Omental fat pad (tissue), 4 donors: ENCODE results near the gene MPHOSPH9. TPM values are rescaled to one million over a fixed set of nuclear protein-coding genes. Genes with fewer than 3 reads are reported as not detected.

Experiments used
- ATAC-seq: fragments of 150-250 bp; one replicate; pipeline ENCODE4 v1.9.1; 2016; ENCODE audit warnings: mild to moderate bottlenecking, moderate library complexity; ENCODE audit not compliant: low FRiP score
- DNase-seq: peaks from one replicate; pipeline ENCODE4 v3.0.0-alpha.2; 2019; ENCODE audit warnings: low spot score
- total RNA-seq, 4 donors: library from RNA; depleted of rRNA; stranded (reverse); fragments of >200 nt; gene quantifications; one replicate each; pipeline ENCODE4 v1.1.0, GENCODE V29; 2016
- TF ChIP-seq, protein P1 (sequence below), 3 donors: fragments of 450-650 bp; IDR thresholded peaks; one replicate each; pipeline ENCODE4 v1.5.1; 2016 to 2017; ENCODE audit warnings: antibody characterized with exemption in 3 of 3, mild to moderate bottlenecking in 3 of 3, moderate library complexity in 2 of 3

The MPHOSPH9 gene
- total RNA-seq, 4 donors from 2014 or later: 17.3 to 27.6 (median 23.9) TPM

DNA sequence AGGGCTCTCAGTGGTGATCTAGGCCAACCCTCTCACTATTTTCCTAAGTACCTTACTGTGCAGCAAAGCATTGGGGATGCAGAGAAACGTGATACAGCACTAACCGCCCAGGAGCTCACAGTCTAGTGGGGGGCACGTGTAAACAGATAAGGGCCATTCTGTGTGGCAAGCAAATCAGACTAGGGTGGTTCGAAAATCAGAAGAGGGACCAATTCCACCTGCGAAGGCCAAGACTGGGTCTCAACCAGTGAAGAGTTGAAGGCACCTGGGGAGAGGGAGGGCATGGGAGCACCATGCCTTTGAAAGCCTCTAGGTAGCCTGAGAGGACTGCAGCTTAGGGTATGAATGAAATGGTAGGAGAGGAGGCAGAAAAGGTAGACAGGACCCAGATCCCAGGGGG lies 84.3 kb downstream of the MPHOSPH9 start:
- no peak for DNase-seq
- TF ChIP-seq, protein P1, sequence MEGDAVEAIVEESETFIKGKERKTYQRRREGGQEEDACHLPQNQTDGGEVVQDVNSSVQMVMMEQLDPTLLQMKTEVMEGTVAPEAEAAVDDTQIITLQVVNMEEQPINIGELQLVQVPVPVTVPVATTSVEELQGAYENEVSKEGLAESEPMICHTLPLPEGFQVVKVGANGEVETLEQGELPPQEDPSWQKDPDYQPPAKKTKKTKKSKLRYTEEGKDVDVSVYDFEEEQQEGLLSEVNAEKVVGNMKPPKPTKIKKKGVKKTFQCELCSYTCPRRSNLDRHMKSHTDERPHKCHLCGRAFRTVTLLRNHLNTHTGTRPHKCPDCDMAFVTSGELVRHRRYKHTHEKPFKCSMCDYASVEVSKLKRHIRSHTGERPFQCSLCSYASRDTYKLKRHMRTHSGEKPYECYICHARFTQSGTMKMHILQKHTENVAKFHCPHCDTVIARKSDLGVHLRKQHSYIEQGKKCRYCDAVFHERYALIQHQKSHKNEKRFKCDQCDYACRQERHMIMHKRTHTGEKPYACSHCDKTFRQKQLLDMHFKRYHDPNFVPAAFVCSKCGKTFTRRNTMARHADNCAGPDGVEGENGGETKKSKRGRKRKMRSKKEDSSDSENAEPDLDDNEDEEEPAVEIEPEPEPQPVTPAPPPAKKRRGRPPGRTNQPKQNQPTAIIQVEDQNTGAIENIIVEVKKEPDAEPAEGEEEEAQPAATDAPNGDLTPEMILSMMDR (IDR thresholded peaks at IDR 0.05): no peak
- ATAC-seq: no peak

DNA sequence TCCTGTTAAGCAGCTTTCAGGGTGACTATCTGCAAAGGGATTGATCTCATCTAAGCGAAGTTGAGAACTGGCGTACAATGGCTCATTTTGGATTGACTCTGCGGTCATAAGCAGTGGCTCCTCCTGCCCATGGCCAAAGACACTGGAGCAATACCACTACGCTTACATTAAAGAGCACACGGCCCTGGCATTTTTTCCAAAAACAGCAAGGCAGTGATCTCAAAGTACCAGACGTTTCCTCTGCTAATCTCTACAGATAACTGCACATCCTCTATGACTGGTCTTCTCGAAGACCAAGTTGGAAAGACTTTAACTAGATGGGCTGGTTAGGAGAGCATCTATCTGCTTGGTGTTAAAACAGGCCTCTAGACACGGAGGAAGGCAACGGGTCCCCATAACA lies 84.7 kb downstream of the MPHOSPH9 start:
- TF ChIP-seq, protein P1 (IDR thresholded peaks at IDR 0.05): no peak
- DNase-seq (no peak), ATAC-seq (no peak)

DNA sequence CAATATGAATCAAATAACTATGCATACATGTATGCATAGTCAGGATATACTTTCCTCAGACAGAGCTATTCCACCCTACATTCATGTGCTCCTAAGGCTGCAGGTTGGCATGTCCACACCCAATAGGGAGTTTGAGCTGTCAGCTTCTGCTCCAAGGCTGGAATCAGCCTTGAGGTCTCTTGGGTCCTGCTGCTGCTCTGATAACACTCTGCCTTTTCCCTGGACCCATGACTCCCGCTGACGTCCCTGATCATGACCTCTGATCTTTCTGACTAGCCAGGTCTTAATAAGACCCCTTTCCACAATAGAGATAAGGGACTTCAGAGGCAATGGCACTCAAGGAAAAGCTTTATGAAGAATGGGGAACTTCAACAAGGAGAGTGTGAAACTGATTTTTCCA lies 87.7 kb downstream of the MPHOSPH9 start:
- DNase-seq: no peak
- no peak for ATAC-seq
- TF ChIP-seq, protein P1 (IDR thresholded peaks at IDR 0.05): no peak

DNA sequence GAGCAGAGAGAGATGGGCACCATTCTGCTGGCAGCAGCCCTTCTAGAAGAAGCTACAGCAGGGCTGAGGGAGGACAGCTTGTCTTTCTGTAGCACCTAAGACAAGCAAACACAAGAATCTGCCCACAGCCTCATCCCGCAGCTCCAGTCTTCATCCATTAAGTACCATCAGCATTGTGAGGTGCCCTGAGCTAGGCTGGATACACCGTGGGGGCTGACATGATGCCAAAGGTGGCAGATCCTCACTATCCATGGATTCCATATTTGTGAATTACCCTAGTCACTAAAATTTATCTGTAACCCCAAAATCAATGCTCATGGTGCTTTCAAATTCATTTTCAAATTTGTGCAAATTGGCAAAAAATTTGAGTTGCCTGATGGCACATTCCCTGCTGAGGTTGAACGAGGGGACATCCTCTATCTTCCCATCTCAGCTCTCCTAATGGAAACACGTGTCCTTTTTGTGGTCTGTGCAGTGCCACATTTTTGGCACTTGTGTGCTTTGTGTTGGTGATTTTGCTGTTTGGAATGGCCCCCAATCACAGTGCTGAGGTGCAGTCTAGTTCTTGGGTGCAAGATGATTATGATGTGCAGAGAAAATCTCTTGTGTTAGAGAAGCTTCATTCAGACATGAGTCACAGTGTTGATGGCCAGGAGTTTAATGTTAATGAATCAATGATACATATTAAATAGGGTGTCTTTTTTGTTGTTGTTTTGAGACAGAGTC lies 89.0 kb downstream of the MPHOSPH9 start:
- DNase-seq (no peak), ATAC-seq (no peak)
- TF ChIP-seq, protein P1 (IDR thresholded peaks at IDR 0.05): no peak

DNA sequence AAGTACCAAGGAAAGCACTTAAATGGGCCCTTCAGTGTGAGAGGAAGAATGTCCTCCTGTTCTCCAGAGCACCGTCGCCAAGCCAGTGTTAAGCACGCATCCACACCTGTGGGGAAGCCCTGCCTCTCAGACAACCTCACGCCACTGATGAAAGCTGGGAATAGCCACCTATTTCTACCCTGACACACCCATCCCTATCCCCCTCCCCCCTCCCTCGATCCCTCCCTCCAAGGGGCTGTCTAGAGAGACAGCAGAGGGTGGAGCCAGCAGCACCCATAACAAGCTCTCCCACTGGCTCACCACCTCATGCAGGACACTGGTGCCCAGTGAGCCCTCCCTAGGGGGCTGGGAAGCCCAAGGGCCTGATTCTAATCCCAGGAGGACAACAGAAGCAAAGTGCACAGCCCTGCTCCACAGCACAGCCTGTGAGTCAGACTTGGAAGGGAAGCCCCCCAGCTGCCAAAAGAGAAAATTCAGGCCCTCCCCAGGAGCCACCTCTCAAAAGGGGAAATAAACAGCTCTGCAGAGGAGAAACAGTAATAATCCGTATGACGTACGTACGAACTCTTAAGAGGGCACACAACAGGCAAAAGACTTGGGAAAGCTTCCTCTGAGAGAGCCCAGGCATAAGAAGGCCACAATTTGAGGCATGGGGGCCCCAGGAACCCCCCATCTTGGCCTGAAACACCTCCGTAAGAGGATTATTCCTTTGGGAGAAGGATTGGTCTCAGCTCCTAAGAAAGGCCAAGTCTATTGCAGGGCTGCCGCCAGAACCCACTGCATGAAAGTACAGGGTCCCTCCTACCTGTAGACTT lies 89.8 kb downstream of the MPHOSPH9 start:
- TF ChIP-seq, protein P1 (IDR thresholded peaks at IDR 0.05): no peak
- DNase-seq: no peak
- no peak for ATAC-seq

DNA sequence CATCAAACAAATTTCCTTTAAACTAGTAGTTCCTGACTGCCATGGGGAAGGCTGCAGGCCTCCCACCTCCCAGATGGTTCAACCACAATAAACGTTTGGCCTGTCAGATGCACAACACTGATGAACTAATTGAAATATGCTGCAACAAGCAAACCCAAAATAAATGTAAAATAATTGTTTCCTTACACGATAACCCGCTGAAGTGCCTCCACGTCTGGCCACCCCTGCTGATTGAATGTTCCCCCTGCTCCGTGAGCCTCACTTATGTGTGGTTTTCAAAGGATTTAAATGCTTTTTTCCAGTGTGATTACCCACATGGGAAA lies 90.5 kb downstream of the MPHOSPH9 start:
- TF ChIP-seq, protein P1 (IDR thresholded peaks at IDR 0.05): no peak
- no peak for ATAC-seq
- no peak for DNase-seq
